ENCODE data around the gene TSGA10IP. TPM values are rescaled to one million over a fixed set of nuclear protein-coding genes. Genes with fewer than 3 reads are reported as not detected.

Gene TSGA10IP
- total RNA-seq, 1 experiment from 2014 or later = 3.4 TPM

GRCh38 chr11:65919141-65919572 lies 26.1 kb upstream of the TSGA10IP start, which contains the start of gene DRAP1 (continued):
- TF ChIP-seq, protein P1, sequence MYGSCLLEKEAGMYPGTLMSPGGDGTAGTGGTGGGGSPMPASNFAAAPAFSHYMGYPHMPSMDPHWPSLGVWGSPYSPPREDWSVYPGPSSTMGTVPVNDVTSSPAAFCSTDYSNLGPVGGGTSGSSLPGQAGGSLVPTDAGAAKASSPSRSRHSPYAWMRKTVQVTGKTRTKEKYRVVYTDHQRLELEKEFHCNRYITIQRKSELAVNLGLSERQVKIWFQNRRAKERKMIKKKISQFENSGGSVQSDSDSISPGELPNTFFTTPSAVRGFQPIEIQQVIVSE (CRISPR knock-in tag; IDR thresholded peaks at IDR 0.05; ENCODE audit: borderline replicate concordance) = no peak
- TF ChIP-seq, protein P2, sequence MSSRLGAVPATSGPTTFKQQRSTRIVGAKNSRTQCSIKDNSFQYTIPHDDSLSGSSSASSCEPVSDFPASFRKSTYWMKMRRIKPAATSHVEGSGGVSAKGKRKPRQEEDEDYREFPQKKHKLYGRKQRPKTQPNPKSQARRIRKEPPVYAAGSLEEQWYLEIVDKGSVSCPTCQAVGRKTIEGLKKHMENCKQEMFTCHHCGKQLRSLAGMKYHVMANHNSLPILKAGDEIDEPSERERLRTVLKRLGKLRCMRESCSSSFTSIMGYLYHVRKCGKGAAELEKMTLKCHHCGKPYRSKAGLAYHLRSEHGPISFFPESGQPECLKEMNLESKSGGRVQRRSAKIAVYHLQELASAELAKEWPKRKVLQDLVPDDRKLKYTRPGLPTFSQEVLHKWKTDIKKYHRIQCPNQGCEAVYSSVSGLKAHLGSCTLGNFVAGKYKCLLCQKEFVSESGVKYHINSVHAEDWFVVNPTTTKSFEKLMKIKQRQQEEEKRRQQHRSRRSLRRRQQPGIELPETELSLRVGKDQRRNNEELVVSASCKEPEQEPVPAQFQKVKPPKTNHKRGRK (CRISPR knock-in tag; IDR thresholded peaks at IDR 0.05; ENCODE audit: borderline replicate concordance) = no peak
- peak; percentile 99 for TF ChIP-seq SP1 (CRISPR knock-in tag; conservative IDR thresholded peaks at IDR 0.05)
- 0 out of 2 replicates have a peak, but pooled peaks have one; percentile 16 for TF ChIP-seq NFYB (CRISPR knock-in tag; conservative IDR thresholded peaks at IDR 0.05; ENCODE audit: low read depth)
- peak; percentile 76; the same call in 1 of the 2 replicates for TF ChIP-seq TP53 (CRISPR knock-in tag; IDR thresholded peaks at IDR 0.05)
- TF ChIP-seq, protein P3, sequence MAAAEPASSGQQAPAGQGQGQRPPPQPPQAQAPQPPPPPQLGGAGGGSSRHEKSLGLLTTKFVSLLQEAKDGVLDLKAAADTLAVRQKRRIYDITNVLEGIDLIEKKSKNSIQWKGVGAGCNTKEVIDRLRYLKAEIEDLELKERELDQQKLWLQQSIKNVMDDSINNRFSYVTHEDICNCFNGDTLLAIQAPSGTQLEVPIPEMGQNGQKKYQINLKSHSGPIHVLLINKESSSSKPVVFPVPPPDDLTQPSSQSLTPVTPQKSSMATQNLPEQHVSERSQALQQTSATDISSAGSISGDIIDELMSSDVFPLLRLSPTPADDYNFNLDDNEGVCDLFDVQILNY (CRISPR knock-in tag; IDR thresholded peaks at IDR 0.05) = peak; percentile 75
- 0 out of 2 replicates have a peak, but pooled peaks have one; percentile 49 for TF ChIP-seq ZNF416 (CRISPR knock-in tag; IDR thresholded peaks at IDR 0.05)
- TF ChIP-seq NFE2L1 (CRISPR knock-in tag; IDR thresholded peaks at IDR 0.05) = peak; percentile 49; the same call in 1 of the 2 replicates
- TF ChIP-seq IRF1 (CRISPR knock-in tag; IDR thresholded peaks at IDR 0.05) = 0 out of 2 replicates have a peak, but pooled peaks have one; percentile 38
- TF ChIP-seq HMGA2 (CRISPR knock-in tag; IDR thresholded peaks at IDR 0.05) = no peak
- TF ChIP-seq PREB (CRISPR knock-in tag; IDR thresholded peaks at IDR 0.05; ENCODE audit: borderline replicate concordance) = peak; percentile 47; the same call in 1 of the 2 replicates
- TF ChIP-seq NR3C1 (CRISPR knock-in tag; conservative IDR thresholded peaks at IDR 0.05; ENCODE audit: low read depth) = no peak
- TF ChIP-seq NR2C2 (CRISPR knock-in tag; IDR thresholded peaks at IDR 0.05) = no peak
- peak; percentile 40; the same call in 1 of the 2 replicates for TF ChIP-seq FOXP1 (CRISPR knock-in tag; IDR thresholded peaks at IDR 0.05; ENCODE audit: borderline replicate concordance)
- peak; percentile 66; the same call in 1 of the 2 replicates for TF ChIP-seq TEAD1 (CRISPR knock-in tag; IDR thresholded peaks at IDR 0.05)
- TF ChIP-seq ZNF219 (CRISPR knock-in tag; IDR thresholded peaks at IDR 0.05; ENCODE audit: borderline replicate concordance) = no peak
- 0 out of 2 replicates have a peak, but pooled peaks have one; percentile 31 for TF ChIP-seq ZNF263 (CRISPR knock-in tag; IDR thresholded peaks at IDR 0.05; ENCODE audit: low read depth)
- peak; percentile 27; the same call in 1 of the 2 replicates for TF ChIP-seq MYBL2 (CRISPR knock-in tag; IDR thresholded peaks at IDR 0.05)
- TF ChIP-seq TCF7 (CRISPR knock-in tag; IDR thresholded peaks at IDR 0.05; ENCODE audit: low read depth) = no peak
- TF ChIP-seq USF1 (CRISPR knock-in tag; IDR thresholded peaks at IDR 0.05) = no peak; the same call in 1 of the 2 replicates
- TF ChIP-seq ATF3 (CRISPR knock-in tag; conservative IDR thresholded peaks at IDR 0.05) = no peak
- TF ChIP-seq, protein P4, sequence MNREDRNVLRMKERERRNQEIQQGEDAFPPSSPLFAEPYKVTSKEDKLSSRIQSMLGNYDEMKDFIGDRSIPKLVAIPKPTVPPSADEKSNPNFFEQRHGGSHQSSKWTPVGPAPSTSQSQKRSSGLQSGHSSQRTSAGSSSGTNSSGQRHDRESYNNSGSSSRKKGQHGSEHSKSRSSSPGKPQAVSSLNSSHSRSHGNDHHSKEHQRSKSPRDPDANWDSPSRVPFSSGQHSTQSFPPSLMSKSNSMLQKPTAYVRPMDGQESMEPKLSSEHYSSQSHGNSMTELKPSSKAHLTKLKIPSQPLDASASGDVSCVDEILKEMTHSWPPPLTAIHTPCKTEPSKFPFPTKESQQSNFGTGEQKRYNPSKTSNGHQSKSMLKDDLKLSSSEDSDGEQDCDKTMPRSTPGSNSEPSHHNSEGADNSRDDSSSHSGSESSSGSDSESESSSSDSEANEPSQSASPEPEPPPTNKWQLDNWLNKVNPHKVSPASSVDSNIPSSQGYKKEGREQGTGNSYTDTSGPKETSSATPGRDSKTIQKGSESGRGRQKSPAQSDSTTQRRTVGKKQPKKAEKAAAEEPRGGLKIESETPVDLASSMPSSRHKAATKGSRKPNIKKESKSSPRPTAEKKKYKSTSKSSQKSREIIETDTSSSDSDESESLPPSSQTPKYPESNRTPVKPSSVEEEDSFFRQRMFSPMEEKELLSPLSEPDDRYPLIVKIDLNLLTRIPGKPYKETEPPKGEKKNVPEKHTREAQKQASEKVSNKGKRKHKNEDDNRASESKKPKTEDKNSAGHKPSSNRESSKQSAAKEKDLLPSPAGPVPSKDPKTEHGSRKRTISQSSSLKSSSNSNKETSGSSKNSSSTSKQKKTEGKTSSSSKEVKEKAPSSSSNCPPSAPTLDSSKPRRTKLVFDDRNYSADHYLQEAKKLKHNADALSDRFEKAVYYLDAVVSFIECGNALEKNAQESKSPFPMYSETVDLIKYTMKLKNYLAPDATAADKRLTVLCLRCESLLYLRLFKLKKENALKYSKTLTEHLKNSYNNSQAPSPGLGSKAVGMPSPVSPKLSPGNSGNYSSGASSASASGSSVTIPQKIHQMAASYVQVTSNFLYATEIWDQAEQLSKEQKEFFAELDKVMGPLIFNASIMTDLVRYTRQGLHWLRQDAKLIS (CRISPR knock-in tag; IDR thresholded peaks at IDR 0.05; ENCODE audit: borderline replicate concordance) = no peak
- TF ChIP-seq IRF2 (CRISPR knock-in tag; IDR thresholded peaks at IDR 0.05; ENCODE audit: borderline replicate concordance, low read depth) = no peak
- TF ChIP-seq HMGXB4 (CRISPR knock-in tag; IDR thresholded peaks at IDR 0.05) = peak; percentile 31
- TF ChIP-seq ATF1 (CRISPR knock-in tag; IDR thresholded peaks at IDR 0.05) = peak; percentile 47; the same call in 1 of the 2 replicates
- TF ChIP-seq CREM (CRISPR knock-in tag; IDR thresholded peaks at IDR 0.05) = peak; percentile 80; the same call in 1 of the 2 replicates
- TF ChIP-seq ZBTB21 (CRISPR knock-in tag; IDR thresholded peaks at IDR 0.05; ENCODE audit: borderline replicate concordance) = 0 out of 2 replicates have a peak, but pooled peaks have one; percentile 23
